ENCODE results near the gene IDH1.
"Not testable (repeated sequence)": the region's sequence is repeated elsewhere in the genome, so short reads cannot be mapped to it uniquely, and the experiment has no call there.

The IDH1 gene

DNA sequence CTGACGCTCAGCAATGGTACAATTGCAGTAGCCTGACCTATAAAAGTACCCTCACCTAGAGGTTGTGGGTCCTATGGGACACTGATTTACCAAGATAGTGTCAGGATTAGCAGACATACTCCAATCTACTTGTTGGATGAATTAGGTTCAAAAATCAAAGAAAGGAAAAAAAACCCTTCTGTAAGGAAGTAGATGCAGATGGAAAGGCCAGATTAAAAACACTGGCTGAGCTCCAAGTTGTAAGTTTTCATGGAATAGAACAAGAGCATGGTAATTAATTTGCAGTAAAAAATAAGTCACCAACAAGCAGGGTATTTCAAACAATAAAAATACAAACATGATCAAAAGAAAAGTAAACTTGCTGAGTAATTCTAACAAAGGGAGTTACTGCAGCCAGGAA lies 26.4 kb downstream of the IDH1 start:
- TF ChIP-seq, protein P1, sequence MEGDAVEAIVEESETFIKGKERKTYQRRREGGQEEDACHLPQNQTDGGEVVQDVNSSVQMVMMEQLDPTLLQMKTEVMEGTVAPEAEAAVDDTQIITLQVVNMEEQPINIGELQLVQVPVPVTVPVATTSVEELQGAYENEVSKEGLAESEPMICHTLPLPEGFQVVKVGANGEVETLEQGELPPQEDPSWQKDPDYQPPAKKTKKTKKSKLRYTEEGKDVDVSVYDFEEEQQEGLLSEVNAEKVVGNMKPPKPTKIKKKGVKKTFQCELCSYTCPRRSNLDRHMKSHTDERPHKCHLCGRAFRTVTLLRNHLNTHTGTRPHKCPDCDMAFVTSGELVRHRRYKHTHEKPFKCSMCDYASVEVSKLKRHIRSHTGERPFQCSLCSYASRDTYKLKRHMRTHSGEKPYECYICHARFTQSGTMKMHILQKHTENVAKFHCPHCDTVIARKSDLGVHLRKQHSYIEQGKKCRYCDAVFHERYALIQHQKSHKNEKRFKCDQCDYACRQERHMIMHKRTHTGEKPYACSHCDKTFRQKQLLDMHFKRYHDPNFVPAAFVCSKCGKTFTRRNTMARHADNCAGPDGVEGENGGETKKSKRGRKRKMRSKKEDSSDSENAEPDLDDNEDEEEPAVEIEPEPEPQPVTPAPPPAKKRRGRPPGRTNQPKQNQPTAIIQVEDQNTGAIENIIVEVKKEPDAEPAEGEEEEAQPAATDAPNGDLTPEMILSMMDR (IDR thresholded peaks at IDR 0.05; ENCODE audit: insufficient read depth, low read length), result no peak
- TF ChIP-seq POLR2AphosphoS5 (IDR thresholded peaks at IDR 0.05; ENCODE audit: low read depth) (no peak), SPI1 (IDR thresholded peaks at IDR 0.05; ENCODE audit: borderline replicate concordance, low read depth) (no peak)
- Histone ChIP-seq H3K27ac (replicated peaks) (no peak overlapping the region), H3K27me3 (ENCODE audit: insufficient read depth, poor library complexity, severe bottlenecking) (no peaks in the 10 kb centered on the region), H3K4me3 (replicated peaks; ENCODE audit: insufficient read depth, low read length) (no peak overlapping the region)
- DNase-seq (ENCODE audit: low read depth in 1 of 2, low spot score in 1 of 2), result no peak

DNA sequence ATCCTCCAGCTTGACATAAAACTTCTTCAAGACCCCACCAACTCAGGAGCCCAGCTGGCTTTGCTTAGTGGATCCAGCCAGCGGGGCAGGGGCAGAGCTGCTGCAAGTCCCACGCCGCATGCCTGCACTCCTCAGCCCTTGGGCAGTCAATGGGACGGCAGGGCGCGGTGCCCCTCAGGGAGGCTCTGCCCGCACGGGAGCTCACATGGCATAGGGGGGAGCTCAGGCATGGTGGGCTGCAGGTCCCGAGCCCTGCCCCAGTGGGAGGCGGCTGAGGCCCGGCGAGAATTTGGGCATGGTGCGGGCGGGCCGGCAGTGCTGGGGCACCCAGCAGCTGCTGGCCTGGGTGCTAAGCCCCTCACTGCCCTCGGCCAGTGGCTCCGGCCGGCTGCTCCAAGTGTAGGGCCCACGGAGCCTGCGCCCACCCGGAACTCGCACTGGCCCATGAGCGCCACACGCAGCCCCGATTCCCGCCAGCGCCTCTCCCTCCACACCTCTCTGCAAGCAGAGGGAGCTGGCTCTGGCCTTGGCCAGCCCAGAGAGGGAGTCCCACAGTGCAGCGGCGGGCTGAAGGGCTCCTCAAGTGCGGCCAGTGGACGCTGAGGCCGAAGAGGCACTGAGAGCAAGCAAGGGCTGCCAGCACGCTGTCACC lies 27.2 kb downstream of the IDH1 start:
- no peak overlapping the region for H3K4me3 ChIP-seq (replicated peaks; ENCODE audit: insufficient read depth, low read length)
- TF ChIP-seq, protein P2, sequence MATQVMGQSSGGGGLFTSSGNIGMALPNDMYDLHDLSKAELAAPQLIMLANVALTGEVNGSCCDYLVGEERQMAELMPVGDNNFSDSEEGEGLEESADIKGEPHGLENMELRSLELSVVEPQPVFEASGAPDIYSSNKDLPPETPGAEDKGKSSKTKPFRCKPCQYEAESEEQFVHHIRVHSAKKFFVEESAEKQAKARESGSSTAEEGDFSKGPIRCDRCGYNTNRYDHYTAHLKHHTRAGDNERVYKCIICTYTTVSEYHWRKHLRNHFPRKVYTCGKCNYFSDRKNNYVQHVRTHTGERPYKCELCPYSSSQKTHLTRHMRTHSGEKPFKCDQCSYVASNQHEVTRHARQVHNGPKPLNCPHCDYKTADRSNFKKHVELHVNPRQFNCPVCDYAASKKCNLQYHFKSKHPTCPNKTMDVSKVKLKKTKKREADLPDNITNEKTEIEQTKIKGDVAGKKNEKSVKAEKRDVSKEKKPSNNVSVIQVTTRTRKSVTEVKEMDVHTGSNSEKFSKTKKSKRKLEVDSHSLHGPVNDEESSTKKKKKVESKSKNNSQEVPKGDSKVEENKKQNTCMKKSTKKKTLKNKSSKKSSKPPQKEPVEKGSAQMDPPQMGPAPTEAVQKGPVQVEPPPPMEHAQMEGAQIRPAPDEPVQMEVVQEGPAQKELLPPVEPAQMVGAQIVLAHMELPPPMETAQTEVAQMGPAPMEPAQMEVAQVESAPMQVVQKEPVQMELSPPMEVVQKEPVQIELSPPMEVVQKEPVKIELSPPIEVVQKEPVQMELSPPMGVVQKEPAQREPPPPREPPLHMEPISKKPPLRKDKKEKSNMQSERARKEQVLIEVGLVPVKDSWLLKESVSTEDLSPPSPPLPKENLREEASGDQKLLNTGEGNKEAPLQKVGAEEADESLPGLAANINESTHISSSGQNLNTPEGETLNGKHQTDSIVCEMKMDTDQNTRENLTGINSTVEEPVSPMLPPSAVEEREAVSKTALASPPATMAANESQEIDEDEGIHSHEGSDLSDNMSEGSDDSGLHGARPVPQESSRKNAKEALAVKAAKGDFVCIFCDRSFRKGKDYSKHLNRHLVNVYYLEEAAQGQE (IDR thresholded peaks at IDR 0.05; ENCODE audit: insufficient replicate concordance, low read depth), result no peak
- H3K27ac ChIP-seq (replicated peaks), result no peak overlapping the region
- H3K27me3 ChIP-seq (ENCODE audit: insufficient read depth, poor library complexity, severe bottlenecking), result no peaks in the 10 kb centered on the region
- DNase-seq (ENCODE audit: low read depth in 1 of 2, low spot score in 1 of 2), result no peak

DNA sequence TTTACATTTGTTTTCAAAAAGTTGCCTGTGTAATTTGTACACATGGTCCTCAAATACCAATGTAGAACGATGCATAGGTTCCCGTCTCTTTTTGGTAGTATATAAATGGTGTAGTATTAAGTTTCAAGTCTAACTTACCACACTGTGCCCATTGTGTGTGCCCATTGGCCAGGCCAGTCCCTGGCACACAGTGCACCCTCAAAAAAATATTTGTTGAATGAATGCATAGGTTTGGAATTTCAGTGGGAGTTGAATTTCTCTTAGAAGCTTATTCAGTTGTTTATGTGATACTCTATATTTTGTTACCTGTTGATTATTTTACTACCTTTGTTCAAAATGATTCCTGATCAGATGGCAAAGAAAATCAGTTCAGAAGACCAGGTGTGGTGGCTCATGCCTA lies 30.1 kb downstream of the IDH1 start:
- DNase-seq (ENCODE audit: low read depth in 1 of 2, low spot score in 1 of 2), result no peak
- H3K27ac ChIP-seq (replicated peaks), result no peak overlapping the region
- H3K27me3 ChIP-seq (ENCODE audit: insufficient read depth, poor library complexity, severe bottlenecking), result no peaks in the 10 kb centered on the region
- TF ChIP-seq, protein P1 (IDR thresholded peaks at IDR 0.05; ENCODE audit: insufficient read depth, low read length), result no peak
- no peak for TF ChIP-seq SPI1 (IDR thresholded peaks at IDR 0.05; ENCODE audit: borderline replicate concordance, low read depth)
- no peak overlapping the region for H3K4me3 ChIP-seq (replicated peaks; ENCODE audit: insufficient read depth, low read length)

DNA sequence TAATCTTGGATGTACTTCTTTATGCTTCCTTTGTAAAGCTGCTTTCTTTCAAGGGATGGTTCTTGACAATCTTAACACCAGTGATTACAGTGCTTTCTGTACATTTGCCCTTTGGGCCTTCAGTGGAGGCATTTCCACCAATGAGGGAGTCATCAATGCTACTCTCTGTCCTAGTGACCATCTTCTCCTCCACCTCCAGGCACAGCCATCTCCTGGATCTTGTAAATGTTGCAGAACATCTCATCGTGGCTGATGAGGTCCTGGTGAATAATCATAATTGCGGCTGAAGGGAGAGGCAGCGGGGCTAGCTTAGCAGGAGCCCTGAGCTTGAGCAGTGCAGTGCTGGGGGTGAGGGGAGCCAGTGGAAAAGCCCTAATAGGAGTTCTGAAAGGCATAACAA lies 32.5 kb downstream of the IDH1 start:
- Histone ChIP-seq H3K4me3 (replicated peaks; ENCODE audit: insufficient read depth, low read length) (no peak overlapping the region), H3K27me3 (ENCODE audit: insufficient read depth, poor library complexity, severe bottlenecking) (no peaks in the 10 kb centered on the region), H3K27ac (replicated peaks) (no peak overlapping the region)
- TF ChIP-seq SPI1 (IDR thresholded peaks at IDR 0.05; ENCODE audit: borderline replicate concordance, low read depth), result no peak
- TF ChIP-seq, protein P1 (IDR thresholded peaks at IDR 0.05; ENCODE audit: insufficient read depth, low read length), result no peak
- TF ChIP-seq POLR2AphosphoS5 (IDR thresholded peaks at IDR 0.05; ENCODE audit: low read depth), result no peak
- TF ChIP-seq, protein P2 (IDR thresholded peaks at IDR 0.05; ENCODE audit: insufficient replicate concordance, low read depth), result no peak
- no peak for TF ChIP-seq GABPA (IDR thresholded peaks at IDR 0.05; ENCODE audit: low read depth)
- DNase-seq (ENCODE audit: low read depth in 1 of 2, low spot score in 1 of 2), result no peak

DNA sequence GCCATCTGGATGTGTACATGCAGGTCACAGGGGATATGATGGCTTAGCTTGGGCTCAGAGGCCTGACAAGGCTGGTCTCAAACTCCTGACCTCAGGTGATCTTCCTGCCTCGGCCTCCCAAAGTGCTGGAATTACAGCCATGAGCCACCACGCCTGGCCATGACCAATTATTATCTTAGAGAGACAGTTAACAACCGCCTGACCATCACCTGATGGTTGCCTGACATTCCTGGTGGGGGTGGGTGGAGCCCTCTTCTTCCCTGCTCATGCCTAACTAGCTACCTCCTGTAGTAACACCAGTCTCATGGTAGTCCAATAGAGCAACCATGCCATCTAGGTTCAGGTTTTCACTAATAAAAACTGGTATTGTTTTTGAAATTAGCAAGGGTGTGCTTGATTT lies 33.0 kb downstream of the IDH1 start:
- not testable (repeated sequence) for DNase-seq (ENCODE audit: low read depth in 1 of 2, low spot score in 1 of 2); H3K27ac ChIP-seq (replicated peaks); H3K27me3 ChIP-seq (ENCODE audit: insufficient read depth, poor library complexity, severe bottlenecking); H3K4me3 ChIP-seq (replicated peaks; ENCODE audit: insufficient read depth, low read length)

All from HL-60 (cell line).